Forelimb muscle (tissue), 1 donor: Measurements from ENCODE around the gene RPS6KL1. TPM values are rescaled to one million over a fixed set of nuclear protein-coding genes. Genes with fewer than 3 reads are reported as not detected.

Experiments used
- DNase-seq: peaks from one replicate; pipeline ENCODE4 v3.0.0-alpha.2; 2013; ENCODE audit warnings: low read depth
- polyA plus RNA-seq: library from polyadenylated mRNA; unstranded; fragments of 120-200 nt; gene quantifications from one replicate; pipeline ENCODE4 v1.2.1, GENCODE V29; 2013; ENCODE audit not compliant: insufficient read length

Gene RPS6KL1
- polyA plus RNA-seq: 13.5 TPM

GRCh38 chr14:74922752-74923401 lies at the start of gene RPS6KL1:
TSS of gene RPS6KL1 (minus strand) at chr14:74923260. CDS start at chr14:74921541, 1,719 bp downstream.
- DNase-seq: no peak

- DNase-seq: no peak
These were observed 45.8 kb upstream of the RPS6KL1 start for GRCh38 chr14:74968811-74969210.

- DNase-seq: no peak
These were observed 42.6 kb upstream of the RPS6KL1 start for GRCh38 chr14:74965486-74966153.

- no peak for DNase-seq
These were observed 41.9 kb upstream of the RPS6KL1 start for GRCh38 chr14:74964787-74965485.

GRCh38 chr14:74963705-74964271 lies 40.7 kb upstream of the RPS6KL1 start:
- no peak for DNase-seq

GRCh38 chr14:74963178-74963704 lies 40.2 kb upstream of the RPS6KL1 start:
- no peak for DNase-seq

GRCh38 chr14:74962493-74962892 lies 39.4 kb upstream of the RPS6KL1 start:
- DNase-seq: no peak

GRCh38 chr14:74962046-74962445 lies 39.0 kb upstream of the RPS6KL1 start:
- DNase-seq: no peak

- DNase-seq: no peak
These were observed 38.3 kb upstream of the RPS6KL1 start for GRCh38 chr14:74961238-74961911.

GRCh38 chr14:74960736-74961135 lies 37.7 kb upstream of the RPS6KL1 start:
- DNase-seq: no peak

GRCh38 chr14:74959596-74960180 lies 36.6 kb upstream of the RPS6KL1 start:
- DNase-seq: no peak

- no peak for DNase-seq
These were observed 33.4 kb upstream of the RPS6KL1 start for GRCh38 chr14:74956280-74957072.

- no peak for DNase-seq
These were observed 32.9 kb upstream of the RPS6KL1 start for GRCh38 chr14:74956027-74956279.

GRCh38 chr14:74955229-74956026 lies 32.4 kb upstream of the RPS6KL1 start, which contains the start of gene PGF:
TSS of gene PGF (minus strand) at chr14:74955597. CDS start at chr14:74955242, 355 bp downstream.
- DNase-seq: no peak

- no peak for DNase-seq
These were observed 31.8 kb upstream of the RPS6KL1 start for GRCh38 chr14:74954947-74955228.

- no peak for DNase-seq
These were observed 31.3 kb upstream of the RPS6KL1 start for GRCh38 chr14:74954232-74954946.

GRCh38 chr14:74953686-74954085 lies 30.6 kb upstream of the RPS6KL1 start:
- DNase-seq: no peak

- no peak for DNase-seq
These were observed 29.8 kb upstream of the RPS6KL1 start for GRCh38 chr14:74952697-74953484.
